HG02938 (cell line): ENCODE measurements around the gene LRRC38.

Source experiments
- ATAC-seq: cut with Tn5 transposase; IDR thresholded peaks from one replicate; pipeline ENCODE4 v1.9.1; 2021; ENCODE audit warnings: mild to moderate bottlenecking, moderate library complexity; ENCODE audit not compliant: unreplicated experiment

Gene LRRC38

GRCh38 chr1:13520985-13521384 is 7.2 kb upstream of the LRRC38 start:
- no peak for ATAC-seq

DNA sequence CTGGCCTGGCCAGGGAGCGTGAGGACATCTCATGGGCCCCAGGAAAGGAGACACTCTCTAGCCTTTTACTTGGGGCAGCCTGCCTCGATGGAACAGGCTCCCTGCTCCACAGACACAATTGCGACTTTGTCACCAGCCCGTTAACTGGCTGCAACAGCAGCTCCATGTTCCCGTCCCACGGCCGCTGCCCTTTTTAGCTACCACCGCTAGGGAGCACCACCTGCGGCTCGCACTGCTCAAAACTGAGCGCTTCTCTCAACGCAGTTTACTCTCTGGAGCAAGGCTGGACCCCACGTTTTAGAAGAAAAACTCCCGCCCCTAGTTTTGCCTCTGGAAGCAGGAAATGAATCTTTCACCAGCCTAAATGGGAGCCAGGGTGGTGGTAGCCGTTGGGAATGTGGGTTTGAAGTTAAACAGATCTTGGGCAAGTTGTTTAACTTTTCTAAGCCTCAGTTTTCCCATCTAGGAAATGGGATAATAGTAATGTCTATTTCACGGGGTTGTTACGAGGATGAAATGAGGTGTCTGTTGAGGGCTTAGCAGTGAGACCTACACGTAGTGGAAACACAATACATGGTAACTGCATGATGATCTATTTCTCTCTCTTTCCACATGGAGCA is 3.5 kb upstream of the LRRC38 start:
- no peak for ATAC-seq

- ATAC-seq, result no peak
Measured at GRCh38 chr1:13516606-13517005, 2.8 kb upstream of the LRRC38 start.

- no peak for ATAC-seq
Measured at GRCh38 chr1:13514821-13515220, 1.0 kb upstream of the LRRC38 start.

DNA sequence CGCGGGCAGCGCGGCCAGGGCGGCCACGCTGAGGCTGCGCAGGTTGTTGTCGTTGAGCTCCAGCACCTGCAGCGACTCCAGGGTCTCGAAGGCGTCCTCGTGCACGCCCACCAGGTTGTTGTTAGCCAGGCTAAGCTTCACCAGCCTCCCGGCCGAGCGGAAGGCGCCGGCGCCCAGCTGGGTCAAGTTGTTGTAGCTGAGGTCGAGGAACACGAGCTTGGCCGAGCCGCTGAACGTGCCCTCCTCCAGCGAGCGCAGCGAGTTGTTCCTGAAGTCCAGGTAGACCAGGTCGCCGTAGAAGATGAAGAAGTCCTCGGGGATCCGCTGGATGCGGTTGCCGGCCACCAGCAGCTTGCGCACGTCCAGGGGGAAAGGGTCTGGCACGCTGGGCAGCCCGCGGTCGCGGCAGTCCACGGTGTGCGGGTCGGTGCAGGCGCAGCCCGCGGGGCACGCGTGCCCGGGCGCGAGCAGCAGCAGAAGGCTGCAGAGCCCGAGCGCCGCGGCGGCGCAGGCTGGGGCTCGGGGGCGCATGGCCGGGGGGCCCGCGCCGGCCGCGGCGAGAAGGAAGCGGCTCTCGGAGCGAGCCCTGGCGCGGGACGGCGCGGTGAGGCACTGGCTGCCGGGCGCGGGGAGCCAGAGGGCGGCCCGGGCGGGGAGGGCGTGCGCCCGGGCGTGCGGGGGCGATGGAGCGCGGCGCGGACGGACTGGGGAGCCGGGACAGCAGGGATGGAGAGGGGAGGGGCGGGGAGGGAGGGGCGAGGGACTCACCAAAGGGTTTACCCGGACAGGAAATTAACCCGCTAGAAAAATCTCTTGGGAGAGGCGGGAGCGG is 524 bp downstream of the LRRC38 start:
- ATAC-seq, result no peak

DNA sequence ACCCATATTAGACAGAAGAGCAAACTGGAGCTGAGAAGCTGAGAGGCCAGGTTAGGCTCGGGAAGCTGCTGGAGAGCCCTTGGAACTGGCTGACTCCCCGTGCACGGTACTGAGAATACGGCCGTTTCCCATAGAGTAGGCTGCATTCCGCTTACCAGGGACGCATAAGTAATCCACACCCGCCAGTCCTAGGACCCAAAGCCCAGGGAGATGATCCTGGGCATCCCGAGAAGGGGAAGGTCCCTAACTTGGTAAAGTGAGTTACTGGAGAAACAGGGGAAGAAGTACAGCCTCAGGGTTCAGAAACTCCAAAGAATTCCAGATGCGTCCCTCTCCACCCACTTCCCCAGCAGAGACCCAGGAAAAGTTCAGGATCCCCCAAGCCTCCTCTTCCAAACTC is 1.3 kb downstream of the LRRC38 start:
- no peak for ATAC-seq

DNA sequence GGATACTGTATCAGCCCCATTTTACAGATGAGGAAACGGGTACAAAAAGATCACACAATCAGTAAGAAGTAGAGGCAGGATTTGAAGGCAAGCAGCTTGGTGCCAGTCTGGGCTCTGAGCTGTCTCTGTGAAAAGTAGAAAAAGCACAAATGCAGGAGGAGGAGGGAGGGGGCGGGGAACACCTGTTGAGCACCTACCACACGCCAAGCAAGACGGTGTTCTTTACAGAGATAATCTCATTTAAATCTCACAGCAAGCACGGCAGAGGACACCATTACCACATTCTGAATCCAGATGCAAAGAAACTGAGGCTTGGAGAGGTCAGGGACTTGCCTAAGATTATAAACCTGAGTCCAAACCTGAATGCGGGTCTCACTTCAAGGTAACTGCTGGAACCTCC is 3.3 kb downstream of the LRRC38 start:
- no peak for ATAC-seq

GRCh38 chr1:13507075-13507474 is 6.7 kb downstream of the LRRC38 start:
- ATAC-seq, result no peak

DNA sequence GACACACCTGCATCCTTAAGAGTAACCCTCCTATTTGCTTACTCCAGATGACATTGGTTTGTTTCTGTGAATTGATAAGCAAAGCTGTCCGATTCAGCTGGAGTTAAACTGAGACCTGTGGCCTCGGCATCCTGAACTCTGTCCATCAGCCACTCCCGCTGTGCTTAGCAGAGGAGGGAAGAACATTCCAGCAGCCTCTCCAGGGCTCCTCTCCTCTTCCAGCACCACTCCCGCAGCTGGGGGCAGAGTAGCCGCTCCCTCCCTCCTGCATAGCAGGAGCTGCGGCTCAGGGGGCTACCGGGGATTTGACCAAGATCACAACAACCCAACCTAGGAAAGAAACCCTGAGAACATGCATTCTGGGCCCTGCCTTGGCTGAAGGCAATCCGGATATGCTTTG is 8.8 kb downstream of the LRRC38 start:
- ATAC-seq, result no peak

- no peak for ATAC-seq
Measured at GRCh38 chr1:13500806-13501205, 13.0 kb downstream of the LRRC38 start.

GRCh38 chr1:13499422-13499821 is 14.4 kb downstream of the LRRC38 start:
- no peak for ATAC-seq

DNA sequence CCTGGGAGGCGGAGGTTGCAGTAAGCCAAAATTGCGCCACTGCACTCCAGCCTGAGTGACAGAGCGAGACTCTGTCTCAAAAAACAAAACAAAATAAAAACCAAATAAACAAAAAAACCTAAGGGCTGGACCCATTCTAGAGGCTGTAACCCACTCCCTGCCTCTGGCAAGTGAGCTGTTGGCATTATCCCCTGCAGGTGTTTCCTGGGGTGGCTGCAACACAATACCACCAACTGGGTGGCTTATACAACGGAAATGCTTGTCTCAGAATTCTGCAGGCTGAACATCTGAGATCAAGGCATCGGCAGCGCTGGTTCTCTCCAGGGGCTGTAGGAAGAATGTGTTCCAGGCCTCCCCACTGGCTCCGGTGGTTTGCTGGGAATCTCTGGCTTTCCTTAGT is 15.2 kb downstream of the LRRC38 start:
- ATAC-seq, result no peak

GRCh38 chr1:13495186-13495585 is 18.6 kb downstream of the LRRC38 start:
- ATAC-seq, result no peak

DNA sequence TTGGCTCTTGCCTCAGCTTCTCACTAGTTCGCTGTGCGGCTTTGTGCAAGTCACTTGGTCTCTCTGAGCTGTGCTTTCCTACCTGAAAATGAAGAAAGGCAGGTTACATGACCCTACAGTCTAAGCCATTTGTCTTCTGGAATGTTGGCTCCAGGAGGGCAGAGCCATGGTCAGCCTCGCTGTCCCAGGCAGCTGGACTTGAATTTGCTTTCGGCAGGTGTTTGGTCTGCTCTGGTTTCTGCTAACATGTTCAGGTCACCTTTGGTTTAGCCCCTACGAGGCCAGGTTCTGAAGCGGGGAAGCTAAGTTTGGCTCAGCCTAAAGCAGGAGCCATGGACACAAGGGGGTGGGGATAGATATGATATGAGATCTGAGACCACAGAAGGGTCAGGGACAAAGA is 19.1 kb downstream of the LRRC38 start:
- ATAC-seq, result no peak

GRCh38 chr1:13494025-13494424 is 19.8 kb downstream of the LRRC38 start:
- no peak for ATAC-seq

GRCh38 chr1:13492711-13493110 is 21.1 kb downstream of the LRRC38 start:
- no peak for ATAC-seq

GRCh38 chr1:13487957-13488356 is 25.8 kb downstream of the LRRC38 start:
- ATAC-seq, result no peak

DNA sequence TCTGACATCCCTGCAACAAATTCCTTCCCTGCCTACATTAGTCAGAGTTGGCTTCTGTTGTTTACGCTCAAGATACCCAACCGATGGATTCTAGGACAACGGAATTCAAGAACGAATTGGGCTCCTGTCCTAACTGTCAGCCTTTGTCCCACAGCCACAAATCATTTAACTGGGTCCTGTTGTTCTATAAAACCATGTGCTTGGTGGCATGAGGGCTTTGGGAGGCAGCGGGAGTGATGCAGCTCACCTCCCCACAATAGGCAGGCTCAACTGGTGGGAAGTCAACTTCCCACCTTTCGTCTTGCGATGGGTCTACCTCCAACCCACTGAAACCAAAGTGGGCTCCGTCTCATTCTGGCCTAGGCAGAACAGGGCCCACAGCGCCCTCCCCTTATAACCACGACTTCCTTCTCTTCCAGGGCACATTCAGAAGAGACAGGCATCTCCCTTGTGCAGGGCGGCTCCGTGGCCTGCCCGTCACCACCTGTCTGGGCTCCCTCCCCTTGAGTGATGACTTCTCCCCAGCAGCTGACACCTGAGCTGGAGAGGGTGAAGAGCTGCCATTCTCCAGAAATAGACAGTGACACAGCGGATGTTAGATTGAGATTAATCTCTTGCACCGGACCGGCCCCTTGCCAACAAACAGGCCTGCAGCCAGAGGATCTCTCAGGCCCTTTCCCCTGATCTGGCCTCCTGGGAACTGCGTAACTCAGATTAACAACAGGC is 26.5 kb downstream of the LRRC38 start:
- ATAC-seq, result no peak

DNA sequence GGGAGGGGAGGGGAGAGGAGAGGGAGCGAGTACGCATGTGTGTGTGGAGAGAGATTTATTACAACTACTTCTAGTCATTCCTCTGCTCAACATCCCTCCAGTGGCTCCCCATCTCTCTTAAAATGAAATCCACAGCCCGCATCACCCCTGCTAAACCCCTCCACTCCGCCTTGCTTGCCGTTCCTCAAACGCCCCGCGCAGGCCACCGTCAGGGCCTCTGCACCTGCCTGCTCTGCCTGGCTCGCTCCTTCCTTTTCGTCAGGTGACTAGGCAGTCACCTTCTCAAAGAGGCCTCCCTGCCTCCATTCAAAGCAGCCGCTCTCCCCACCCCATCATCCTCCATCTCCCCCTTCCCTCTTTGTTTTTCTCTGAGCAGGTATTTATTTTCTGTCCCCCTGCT is 29.9 kb downstream of the LRRC38 start:
- no peak for ATAC-seq

GRCh38 chr1:13482600-13482999 is 31.2 kb downstream of the LRRC38 start:
- no peak for ATAC-seq

DNA sequence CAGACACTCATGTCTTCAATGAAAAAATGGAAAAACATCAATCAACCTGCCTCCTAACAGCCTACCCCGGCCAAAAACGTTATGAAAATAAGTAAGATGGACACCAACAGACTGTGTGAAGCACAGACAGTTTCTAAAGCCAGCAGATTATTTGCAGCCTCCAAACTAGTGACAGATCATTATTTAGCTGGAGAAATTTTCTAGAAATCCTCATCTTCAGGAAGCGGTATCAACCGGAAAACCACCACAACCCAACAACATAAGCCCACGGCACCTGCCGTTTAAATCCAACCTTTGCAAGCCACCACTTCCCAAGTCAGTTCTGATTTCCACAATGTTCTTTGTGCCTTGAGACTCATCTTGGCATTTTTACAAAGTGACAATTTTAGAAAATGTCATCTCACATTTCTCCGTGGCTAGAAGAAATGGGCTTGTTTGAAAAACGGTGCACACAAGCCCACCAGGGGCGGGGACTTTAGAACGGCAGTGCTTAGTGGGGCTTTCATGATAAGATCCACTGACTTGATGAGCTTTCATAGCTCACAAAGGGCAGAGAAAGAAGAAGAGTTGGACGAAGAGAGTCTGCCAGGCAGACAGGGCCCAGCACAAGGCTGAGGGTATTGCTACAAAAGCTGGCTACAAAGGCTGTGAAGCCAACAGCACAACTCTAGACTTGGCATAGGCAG is 34.5 kb downstream of the LRRC38 start:
- no peak for ATAC-seq
